Measurements from ENCODE around the gene RBM15.
A peak's percentile ranks its signal among the peaks of the same experiment; 100 is the strongest.

RBM15 gene

DNA sequence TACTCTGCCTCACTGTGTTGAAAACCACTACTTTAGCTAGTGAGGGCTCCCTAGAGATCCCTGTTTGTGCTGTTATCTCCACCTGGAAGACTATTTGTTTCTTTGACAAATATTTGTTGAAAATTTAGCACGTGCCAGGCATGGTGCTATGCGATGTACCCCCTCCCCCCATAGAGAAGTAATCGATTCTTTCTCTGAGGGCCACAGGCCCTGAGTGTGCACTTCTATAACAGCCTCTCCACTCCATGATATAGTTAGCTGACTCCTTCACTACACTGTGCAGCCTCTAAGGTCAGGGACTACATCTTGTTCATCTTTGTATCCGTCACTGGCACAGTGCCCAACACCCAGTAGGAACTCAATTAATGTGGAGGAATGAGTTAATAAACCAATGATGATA is 17.3 kb upstream of the RBM15 start:
- DNase-seq: no peak

DNA sequence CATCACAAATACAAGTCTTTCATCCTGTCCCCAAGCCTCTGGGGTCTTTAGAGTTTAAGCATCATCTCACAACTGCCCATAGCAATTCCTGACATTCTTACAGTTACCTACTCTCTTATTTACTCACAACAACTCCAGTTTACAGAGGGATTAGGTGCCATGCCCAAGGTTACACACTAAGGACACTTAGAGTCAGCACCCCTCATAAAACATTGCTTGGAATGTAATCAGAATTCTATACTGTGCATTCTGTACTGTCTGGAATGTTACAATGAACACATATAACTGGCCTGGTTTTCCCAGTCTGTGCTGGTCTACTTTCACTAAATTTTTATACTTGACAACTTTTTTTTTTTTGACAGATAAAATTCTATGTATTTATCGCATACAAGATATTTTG is 14.5 kb upstream of the RBM15 start:
- DNase-seq: no peak

DNA sequence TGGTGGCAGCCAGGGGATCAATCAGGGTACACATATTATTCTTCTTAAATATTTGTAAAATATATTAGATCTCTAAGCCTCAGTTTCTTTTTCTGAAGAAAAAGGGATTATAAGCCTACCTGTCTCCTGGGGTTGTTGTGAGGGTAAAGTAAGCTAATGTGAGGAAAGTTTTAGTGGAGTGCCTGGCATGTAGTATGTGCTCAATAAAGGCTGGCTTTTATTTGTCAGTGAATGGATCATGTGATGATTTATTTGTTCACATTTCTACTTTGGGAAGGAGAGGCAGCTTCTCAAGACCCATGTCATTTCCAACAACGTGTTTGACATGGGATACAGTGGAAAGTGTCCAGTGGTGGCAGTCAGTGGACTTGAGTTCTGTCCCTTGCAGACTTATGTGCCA is 12.4 kb upstream of the RBM15 start:
- DNase-seq: no peak

DNA sequence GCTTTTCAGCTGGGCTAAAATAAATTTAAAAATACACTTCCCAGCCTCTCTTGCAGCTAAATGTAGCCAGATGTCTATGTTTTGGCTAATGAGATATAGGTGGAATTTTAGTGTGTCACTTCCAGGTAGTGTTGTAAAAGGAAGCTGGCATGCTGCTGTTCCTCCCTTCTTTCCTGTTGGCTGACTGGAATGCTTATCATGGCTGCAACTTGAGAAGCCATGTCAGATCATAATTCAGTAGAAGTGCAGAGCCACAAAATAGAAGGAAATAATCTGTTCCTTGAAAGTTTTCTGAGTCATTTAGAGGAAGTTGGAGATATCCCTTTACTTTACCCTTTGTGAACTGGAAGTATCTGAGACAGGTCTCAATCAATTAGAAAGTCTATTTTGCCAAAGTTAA is 10.9 kb upstream of the RBM15 start:
- no peak for DNase-seq

DNA sequence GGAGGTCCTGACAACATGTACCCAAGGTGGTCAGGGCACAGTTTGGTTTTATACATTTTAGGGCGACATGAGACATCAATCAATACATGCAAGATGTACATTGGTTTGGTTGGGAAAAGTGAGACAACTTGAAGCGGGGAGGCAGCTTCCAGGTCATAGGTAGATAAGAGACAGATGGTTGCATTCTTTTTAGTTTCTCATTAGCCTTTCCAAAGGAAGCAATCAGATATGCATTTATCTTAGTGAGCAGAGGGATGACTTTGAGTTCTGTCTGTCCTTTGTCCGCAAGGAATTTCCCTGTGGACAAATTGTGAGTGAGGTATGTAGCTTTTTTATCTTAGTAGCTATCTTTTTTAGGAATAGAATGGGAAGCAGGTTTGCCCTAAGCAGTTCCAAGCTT is 10.5 kb upstream of the RBM15 start:
- no peak for DNase-seq

DNA sequence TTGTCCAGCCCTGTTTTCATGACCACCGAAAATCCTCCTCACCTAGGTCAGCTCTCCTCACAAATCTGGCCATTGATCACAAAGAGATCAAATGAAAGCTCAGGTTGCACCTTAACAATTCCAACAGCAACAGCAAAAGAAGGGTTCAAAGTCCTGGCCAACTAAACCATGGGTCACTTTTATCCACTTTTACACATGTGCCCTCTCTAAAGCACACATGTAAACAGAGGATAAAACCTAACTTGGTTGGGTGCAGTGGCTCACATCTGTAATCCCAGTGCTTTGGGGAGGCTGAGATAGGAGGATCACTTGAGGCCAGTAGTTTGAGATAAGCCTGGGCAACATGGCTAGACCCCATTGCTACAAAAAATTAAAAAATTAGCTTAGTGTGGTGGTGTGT is 3.9 kb upstream of the RBM15 start:
- no peak for DNase-seq

DNA sequence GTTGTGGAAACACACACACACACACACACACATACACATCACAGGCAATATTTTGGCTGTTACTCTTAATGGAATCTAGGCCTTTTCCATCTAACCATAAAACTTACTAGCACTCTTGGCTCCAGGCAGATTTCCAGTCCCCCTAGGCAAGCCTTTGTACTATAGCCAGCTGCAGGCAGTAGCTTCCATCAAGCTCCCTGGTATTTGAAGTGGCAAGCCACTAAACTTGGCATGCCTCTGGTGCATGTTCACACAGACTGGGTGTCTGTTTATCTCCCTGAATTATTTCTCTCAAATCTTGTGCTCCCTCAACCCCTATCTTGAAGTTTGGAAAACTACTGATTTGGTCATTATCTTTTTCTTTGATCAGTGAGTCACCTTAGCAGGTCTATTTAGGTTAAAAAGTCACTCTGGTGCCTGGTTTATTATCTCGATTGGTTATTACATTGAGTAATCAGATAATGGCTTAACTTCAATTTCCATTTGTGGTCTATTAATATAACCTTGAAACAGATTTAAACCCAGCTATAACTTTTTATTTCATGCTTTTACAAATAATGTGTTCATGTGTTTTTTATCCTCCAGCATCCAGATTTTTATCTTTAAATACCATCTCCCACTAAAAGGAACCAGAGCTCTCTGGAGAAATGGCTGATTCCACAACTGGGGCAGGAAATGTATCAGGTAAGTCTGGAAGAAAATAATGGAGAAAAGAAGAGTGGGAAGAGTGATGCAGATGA is 2.7 kb upstream of the RBM15 start:
- DNase-seq: no peak

DNA sequence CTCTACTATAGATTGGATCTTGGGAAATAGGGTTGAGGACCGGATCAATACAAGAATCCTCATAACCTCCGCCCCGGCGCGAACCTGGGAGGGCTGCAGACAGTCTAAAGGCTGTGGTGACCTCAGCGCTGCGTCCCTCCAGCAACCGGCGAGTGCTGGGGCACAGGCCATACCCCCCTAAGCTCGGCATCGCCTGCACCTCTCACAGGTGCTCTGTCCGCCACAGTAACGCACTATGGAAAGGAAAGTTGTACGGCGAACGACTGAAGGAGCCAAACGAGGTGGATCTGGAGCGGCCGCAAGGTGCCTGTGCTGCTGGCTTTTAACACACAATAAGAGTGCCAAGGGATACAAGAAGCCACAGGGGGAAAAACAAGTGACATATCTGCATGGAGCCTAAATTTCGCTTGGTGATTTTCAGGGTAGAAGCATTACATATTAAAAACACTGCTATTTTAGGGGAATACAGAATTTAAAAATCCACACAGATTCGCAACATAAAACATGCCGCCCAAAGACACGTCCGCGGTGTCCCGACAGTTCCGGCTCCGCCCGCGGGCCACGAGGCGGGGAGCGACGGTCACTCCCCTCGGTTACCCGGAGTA is 1.4 kb upstream of the RBM15 start:
- peak; percentile 23 to 30 for DNase-seq

DNA sequence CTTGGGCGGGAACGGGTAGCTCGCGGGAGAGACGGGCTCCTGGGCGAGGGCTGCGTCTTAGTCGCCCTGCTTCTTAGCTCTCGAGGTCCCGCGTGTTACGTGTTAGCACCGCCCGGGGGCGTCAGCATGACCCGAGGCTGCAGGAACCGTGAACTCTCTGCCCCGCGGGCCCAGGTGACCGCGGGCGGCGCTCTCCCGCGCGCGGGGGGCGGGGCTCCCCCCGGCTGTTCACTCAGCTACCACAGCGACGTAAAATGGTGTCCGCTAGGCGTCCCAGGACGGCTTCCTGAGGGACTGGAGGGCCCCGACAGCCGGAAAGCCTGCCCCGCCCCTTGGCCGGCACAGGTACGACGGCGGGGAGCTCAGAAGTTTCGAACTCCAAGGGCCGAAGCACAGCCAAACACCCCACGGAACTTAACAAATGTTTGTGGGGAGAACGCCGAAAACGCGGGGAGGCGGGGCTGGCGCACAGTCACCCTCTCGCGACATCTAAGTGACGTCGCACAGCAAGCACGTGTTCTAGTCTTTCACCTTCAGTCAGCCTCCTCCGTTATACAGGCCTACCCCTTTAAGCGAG is 780 bp upstream of the RBM15 start:
- DNase-seq: peak; percentile 89 to 90

DNA sequence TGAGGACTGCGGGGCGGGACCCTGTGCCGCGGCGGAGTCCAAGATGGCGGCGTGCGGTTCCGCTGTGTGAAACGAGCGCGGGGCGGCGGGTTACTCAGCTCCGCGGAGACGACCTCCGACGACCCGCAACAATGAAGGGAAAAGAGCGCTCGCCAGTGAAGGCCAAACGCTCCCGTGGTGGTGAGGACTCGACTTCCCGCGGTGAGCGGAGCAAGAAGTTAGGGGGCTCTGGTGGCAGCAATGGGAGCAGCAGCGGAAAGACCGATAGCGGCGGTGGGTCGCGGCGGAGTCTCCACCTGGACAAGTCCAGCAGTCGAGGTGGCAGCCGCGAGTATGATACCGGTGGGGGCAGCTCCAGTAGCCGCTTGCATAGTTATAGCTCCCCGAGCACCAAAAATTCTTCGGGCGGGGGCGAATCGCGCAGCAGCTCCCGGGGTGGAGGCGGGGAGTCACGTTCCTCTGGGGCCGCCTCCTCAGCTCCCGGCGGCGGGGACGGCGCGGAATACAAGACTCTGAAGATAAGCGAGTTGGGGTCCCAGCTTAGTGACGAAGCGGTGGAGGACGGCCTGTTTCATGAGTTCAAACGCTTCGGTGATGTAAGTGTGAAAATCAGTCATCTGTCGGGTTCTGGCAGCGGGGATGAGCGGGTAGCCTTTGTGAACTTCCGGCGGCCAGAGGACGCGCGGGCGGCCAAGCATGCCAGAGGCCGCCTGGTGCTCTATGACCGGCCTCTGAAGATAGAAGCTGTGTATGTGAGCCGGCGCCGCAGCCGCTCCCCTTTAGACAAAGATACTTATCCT is 430 bp downstream of the RBM15 start:
- peak; percentile 37 to 41 for DNase-seq

DNA sequence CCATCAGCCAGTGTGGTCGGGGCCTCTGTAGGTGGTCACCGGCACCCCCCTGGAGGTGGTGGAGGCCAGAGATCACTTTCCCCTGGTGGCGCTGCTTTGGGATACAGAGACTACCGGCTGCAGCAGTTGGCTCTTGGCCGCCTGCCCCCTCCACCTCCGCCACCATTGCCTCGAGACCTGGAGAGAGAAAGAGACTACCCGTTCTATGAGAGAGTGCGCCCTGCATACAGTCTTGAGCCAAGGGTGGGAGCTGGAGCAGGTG is 961 bp downstream of the RBM15 start:
- no peak for DNase-seq

DNA sequence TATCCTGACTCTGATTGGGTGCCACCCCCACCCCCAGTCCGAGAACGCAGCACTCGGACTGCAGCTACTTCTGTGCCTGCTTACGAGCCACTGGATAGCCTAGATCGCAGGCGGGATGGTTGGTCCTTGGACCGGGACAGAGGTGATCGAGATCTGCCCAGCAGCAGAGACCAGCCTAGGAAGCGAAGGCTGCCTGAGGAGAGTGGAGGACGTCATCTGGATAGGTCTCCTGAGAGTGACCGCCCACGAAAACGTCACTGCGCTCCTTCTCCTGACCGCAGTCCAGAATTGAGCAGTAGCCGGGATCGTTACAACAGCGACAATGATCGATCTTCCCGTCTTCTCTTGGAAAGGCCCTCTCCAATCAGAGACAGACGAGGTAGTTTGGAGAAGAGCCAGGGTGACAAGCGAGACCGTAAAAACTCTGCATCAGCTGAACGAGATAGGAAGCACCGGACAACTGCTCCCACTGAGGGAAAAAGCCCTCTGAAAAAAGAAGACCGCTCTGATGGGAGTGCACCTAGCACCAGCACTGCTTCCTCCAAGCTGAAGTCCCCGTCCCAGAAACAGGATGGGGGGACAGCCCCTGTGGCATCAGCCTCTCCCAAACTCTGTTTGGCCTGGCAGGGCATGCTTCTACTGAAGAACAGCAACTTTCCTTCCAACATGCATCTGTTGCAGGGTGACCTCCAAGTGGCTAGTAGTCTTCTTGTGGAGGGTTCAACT is 2.1 kb downstream of the RBM15 start:
- DNase-seq: no peak

DNA sequence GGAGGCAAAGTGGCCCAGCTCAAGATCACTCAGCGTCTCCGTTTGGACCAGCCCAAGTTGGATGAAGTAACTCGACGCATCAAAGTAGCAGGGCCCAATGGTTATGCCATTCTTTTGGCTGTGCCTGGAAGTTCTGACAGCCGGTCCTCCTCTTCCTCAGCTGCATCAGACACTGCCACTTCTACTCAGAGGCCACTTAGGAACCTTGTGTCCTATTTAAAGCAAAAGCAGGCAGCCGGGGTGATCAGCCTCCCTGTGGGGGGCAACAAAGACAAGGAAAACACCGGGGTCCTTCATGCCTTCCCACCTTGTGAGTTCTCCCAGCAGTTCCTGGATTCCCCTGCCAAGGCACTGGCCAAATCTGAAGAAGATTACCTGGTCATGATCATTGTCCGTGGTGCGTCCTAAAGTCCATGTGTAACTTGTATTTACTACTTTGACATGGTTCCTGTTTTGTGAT is 2.7 kb downstream of the RBM15 start:
- no peak for DNase-seq

DNA sequence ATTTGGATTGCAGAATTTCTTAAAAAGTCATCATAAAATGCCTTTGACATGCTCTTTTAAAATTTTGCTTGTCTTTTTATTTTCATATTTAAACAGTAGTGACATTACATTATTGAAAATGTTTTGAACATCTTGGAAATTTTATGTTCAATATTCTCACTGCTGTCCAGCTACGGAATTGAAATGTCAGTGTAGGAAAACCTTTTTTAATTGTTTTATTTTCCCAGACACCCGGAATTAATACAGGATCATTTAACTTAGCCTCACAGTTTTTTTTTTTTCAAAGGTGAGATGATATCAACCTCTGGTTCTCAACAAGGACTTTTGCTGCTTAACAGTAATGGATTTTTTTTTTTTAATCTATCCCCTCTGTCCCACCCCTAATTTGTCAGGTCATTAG is 4.1 kb downstream of the RBM15 start:
- no peak for DNase-seq

DNA sequence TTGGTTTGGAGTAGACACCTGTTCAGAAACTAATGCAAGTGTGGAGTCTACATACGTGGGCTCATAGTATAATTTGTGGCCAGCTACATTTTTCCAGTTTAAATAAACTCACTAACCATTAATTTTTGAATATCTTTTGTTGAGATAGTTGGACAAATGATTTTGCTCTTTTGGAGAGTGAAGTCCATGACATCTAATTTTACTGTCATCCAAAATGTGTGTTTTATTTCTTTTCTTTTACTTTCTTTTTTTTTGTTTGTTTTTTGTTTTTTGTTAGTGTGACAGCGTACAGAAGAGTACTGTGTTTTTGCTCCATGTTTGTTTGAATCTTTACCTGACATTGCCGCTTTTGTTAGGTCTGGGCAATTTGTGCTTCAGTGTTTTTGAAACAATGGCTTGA is 5.0 kb downstream of the RBM15 start:
- DNase-seq: no peak

DNA sequence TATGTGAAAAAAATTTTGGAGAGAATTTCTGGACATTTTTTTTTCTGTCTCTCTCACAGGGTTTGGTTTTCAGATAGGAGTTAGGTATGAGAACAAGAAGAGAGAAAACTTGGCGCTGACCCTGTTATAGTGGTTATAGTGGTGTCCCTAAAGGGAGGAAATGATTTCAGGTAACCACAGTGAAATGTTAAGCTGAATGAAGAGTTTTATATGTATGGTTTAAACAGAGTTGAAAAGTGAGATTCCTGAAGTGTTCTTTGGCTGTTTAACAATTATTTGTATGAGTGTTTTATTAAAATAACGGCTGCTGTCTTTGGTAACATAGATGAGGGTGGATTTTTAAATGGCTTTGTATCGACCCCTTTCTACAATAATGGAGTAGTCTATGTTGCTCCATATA is 6.3 kb downstream of the RBM15 start:
- no peak for DNase-seq

DNA sequence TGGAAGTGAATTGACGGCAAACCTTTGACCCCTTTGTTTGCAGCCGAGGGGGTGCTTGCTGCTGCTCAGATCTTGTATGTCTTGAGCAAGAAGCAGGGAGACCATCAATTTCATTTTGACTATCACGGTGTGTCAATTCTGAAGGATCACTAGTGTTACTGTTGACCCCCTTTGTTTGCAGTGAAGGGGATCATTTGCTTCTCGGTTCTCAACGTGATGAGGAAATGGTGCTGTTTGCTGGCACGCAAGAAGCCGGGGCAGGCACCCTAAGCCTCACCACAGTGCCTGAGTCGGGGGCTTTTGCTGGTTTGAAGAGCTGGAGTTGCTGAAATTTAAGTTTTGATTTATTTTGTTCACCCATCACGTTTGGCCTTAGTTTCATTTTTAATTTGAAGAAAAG is 7.5 kb downstream of the RBM15 start:
- no peak for DNase-seq

DNA sequence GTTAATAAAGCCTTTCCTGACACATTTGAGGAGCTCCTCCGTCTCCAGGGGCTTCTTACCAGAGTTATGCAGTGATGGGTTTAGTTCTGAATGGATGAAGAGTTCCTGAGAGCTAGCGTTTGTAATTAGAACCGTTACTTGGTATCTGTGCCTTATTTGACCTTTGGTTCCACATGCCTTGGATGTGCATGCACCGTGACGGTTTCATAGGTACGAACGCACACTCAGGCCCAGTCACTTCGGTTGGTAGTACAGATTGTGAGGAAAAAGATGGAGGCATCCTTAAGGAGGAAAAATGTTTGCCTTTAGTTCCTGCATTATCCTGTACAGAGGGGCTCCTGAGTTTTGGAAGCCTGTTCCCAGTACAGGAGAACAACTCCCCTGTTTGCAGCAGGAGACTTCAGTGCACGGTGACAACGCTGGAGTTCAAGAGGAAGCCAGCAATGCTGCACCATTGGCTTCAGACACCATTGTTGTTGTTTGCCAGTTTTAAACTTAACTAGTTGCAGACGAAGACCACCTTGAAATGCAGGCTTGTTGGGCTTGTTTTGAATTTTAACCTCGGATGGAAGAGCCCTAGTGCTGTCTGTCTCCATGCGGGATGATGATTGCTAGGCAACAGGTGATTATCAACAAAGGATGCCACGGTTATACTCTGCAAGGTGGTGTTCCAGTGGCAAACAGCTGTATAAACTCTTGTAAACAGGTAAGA is 8.2 kb downstream of the RBM15 start:
- DNase-seq: no peak

DNA sequence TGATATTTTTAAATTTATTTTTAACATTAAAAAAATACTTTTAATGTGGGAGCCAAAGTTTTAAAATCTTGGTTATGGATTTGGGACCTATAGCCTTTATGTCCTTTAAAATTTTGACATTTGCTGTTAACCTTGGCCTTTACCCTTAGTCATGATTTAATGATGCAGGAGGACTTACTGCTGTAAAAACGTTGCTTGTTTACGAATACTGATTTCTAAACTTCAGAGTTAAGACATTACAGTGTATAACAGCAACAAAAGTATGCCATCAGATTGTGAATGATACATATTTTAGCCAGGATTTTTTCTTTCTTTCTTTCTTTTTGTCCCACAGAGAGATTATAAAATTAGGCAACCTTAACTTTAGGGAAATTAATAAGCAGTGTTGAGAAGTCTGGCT is 8.9 kb downstream of the RBM15 start:
- DNase-seq: no peak

DNA sequence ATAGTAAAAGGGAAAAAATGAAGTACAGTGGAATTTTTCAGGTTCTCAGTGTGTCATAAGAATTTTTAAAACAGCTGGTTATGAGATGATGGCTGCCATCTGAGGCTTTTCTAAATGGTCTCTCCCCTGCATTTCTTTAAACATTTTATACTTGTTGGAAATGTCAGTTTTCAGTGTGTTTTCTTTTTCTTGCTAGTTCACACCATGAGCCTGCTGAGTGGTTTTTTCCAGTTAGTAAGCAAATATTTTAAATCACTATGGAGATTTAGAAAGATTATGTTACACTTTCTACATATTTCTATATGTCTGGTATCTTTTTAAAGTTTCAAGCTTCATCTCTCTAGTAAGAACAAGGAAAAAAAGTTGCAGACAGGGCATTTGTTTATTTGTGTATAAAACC is 9.6 kb downstream of the RBM15 start:
- no peak for DNase-seq

DNA sequence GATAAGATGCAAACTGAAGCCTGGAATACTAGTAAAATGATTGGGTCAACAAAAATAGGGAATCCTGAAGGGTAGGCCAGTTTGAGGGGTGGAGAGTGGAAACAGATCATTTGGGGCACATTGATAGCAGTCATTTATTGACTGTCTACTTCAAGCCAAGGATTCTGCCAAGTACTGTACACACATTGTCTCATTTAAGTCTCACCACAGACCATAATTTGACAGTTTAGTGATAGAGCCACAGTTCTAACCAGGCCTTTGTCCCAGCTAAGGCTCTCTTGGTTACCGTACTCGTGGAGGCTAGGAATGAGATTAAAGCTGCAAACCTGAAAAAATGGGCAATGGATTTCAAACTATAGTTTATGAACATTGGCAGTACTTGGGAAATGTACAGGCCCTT is 11.2 kb downstream of the RBM15 start:
- DNase-seq: no peak

DNA sequence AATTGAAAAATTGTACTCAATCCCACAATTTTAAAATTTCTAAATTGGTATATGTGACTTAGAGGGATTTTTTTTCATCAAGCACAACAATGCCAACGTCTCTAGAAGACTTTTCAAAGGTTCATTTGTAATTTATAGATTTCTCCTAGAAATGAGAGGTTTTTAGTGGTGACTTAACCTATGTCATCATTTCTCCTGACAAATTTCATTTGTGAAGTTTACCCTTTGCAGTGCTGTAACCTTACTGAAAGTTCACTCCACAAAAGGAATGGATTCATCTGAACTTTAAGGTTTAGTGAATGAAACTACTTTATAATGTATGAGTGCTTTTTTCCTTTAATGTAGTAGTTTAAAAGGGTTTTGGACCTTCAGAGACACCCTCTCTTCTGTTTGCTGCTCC is 16.1 kb downstream of the RBM15 start:
- no peak for DNase-seq

DNA sequence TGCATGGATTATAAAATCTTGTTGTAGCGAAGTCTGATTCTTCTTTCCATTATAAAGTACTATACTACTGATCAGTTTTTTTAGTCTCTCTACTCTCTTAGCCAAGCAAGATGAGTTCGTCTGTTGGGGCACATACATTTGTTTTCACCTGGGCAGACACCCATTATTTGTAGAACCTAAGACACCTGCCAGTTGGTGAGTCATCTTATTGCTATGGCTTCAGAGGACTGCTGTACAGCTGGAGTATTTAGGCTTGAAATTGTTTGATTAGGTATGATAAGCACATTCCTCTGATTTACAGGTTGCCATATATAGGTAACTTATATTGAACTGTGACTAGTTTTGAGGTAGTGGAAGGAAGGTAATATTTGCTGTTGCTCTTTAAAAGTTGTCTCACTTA is 17.2 kb downstream of the RBM15 start:
- DNase-seq: no peak

Data from stimulated activated CD4-positive, alpha-beta T cell treated with anti-CD3 and anti-CD28 coated beads, Interleukin-2, amount 100 ng/mL, for 48 hours (primary cell).